Measurements from ENCODE around the gene TPBGL.

The TPBGL gene

GRCh38 chr11:75262961-75263852 is 22.6 kb downstream of the TPBGL start:
- Histone ChIP-seq H3K9ac (ENCODE audit: low read length) (no peak overlapping the region), H3K4me3 (ENCODE audit: low read length) (no peak overlapping the region), H3K27ac (ENCODE audit: low read depth, low read length) (no peak overlapping the region), H3K27me3 (ENCODE audit: control insufficient read depth, insufficient read depth, low read length) (no peaks in the 10 kb centered on the region), H3K4me1 (ENCODE audit: control insufficient read depth, insufficient read depth, low read length) (no peaks in the 10 kb centered on the region), H3K36me3 (ENCODE audit: control insufficient read depth, insufficient read depth, low read length) (no peaks in the 10 kb centered on the region)

- H3K4me1 ChIP-seq (ENCODE audit: control insufficient read depth, insufficient read depth, low read length), result no peaks in the 10 kb centered on the region
- peaks cover 2% of the 10 kb centered on the region for H3K36me3 ChIP-seq (ENCODE audit: control insufficient read depth, insufficient read depth, low read length)
- no peak overlapping the region for H3K4me3 ChIP-seq (ENCODE audit: low read length)
- no peak overlapping the region for H3K27ac ChIP-seq (ENCODE audit: low read depth, low read length)
- no peak overlapping the region for H3K9ac ChIP-seq (ENCODE audit: low read length)
- H3K27me3 ChIP-seq (ENCODE audit: control insufficient read depth, insufficient read depth, low read length), result no peaks in the 10 kb centered on the region
Observed at GRCh38 chr11:75263944-75264349, 23.4 kb downstream of the TPBGL start.

- Histone ChIP-seq H3K4me3 (ENCODE audit: low read length) (no peak overlapping the region), H3K36me3 (ENCODE audit: control insufficient read depth, insufficient read depth, low read length) (peaks cover 2% of the 10 kb centered on the region), H3K4me1 (ENCODE audit: control insufficient read depth, insufficient read depth, low read length) (no peaks in the 10 kb centered on the region), H3K9ac (ENCODE audit: low read length) (no peak overlapping the region), H3K27me3 (ENCODE audit: control insufficient read depth, insufficient read depth, low read length) (no peaks in the 10 kb centered on the region), H3K27ac (ENCODE audit: low read depth, low read length) (no peak overlapping the region)
Observed at GRCh38 chr11:75264356-75264755, 23.8 kb downstream of the TPBGL start.

- no peak overlapping the region for H3K27ac ChIP-seq (ENCODE audit: low read depth, low read length)
Observed at GRCh38 chr11:75264971-75265370, 24.4 kb downstream of the TPBGL start.

GRCh38 chr11:75265851-75266531 is 25.4 kb downstream of the TPBGL start:
- no peaks in the 10 kb centered on the region for H3K27me3 ChIP-seq (ENCODE audit: control insufficient read depth, insufficient read depth, low read length)
- no peaks in the 10 kb centered on the region for H3K4me1 ChIP-seq (ENCODE audit: control insufficient read depth, insufficient read depth, low read length)
- no peak overlapping the region for H3K27ac ChIP-seq (ENCODE audit: low read depth, low read length)
- H3K9ac ChIP-seq (ENCODE audit: low read length), result no peak overlapping the region
- no peak overlapping the region for H3K4me3 ChIP-seq (ENCODE audit: low read length)
- H3K36me3 ChIP-seq (ENCODE audit: control insufficient read depth, insufficient read depth, low read length), result peaks cover 2% of the 10 kb centered on the region

More at GRCh38 chr11:75264971-75265370, 24.4 kb downstream of the TPBGL start:
- no peaks in the 10 kb centered on the region for H3K27me3 ChIP-seq (ENCODE audit: control insufficient read depth, insufficient read depth, low read length)
- H3K9ac ChIP-seq (ENCODE audit: low read length), result no peak overlapping the region
- peaks cover 2% of the 10 kb centered on the region for H3K36me3 ChIP-seq (ENCODE audit: control insufficient read depth, insufficient read depth, low read length)
- H3K4me1 ChIP-seq (ENCODE audit: control insufficient read depth, insufficient read depth, low read length), result no peaks in the 10 kb centered on the region
- no peak overlapping the region for H3K4me3 ChIP-seq (ENCODE audit: low read length)

GRCh38 chr11:75267171-75267970 is 26.8 kb downstream of the TPBGL start:
- H3K36me3 ChIP-seq (ENCODE audit: control insufficient read depth, insufficient read depth, low read length), result peaks cover 8% of the 10 kb centered on the region
- H3K27me3 ChIP-seq (ENCODE audit: control insufficient read depth, insufficient read depth, low read length), result no peaks in the 10 kb centered on the region
- H3K4me3 ChIP-seq (ENCODE audit: low read length), result no peak overlapping the region
- H3K4me1 ChIP-seq (ENCODE audit: control insufficient read depth, insufficient read depth, low read length), result no peaks in the 10 kb centered on the region
- no peak overlapping the region for H3K9ac ChIP-seq (ENCODE audit: low read length)
- H3K27ac ChIP-seq (ENCODE audit: low read depth, low read length), result no peak overlapping the region

GRCh38 chr11:75268626-75269366 is 28.2 kb downstream of the TPBGL start:
- Histone ChIP-seq H3K36me3 (ENCODE audit: control insufficient read depth, insufficient read depth, low read length) (peaks cover 21% of the 10 kb centered on the region), H3K4me1 (ENCODE audit: control insufficient read depth, insufficient read depth, low read length) (no peaks in the 10 kb centered on the region), H3K4me3 (ENCODE audit: low read length) (no peak overlapping the region), H3K27me3 (ENCODE audit: control insufficient read depth, insufficient read depth, low read length) (no peaks in the 10 kb centered on the region), H3K27ac (ENCODE audit: low read depth, low read length) (no peak overlapping the region), H3K9ac (ENCODE audit: low read length) (no peak overlapping the region)

- H3K27ac ChIP-seq (ENCODE audit: low read depth, low read length), result no peak overlapping the region
- H3K4me3 ChIP-seq (ENCODE audit: low read length), result no peak overlapping the region
- H3K36me3 ChIP-seq (ENCODE audit: control insufficient read depth, insufficient read depth, low read length), result peaks cover 26% of the 10 kb centered on the region
- H3K27me3 ChIP-seq (ENCODE audit: control insufficient read depth, insufficient read depth, low read length), result no peaks in the 10 kb centered on the region
- H3K9ac ChIP-seq (ENCODE audit: low read length), result no peak overlapping the region
- H3K4me1 ChIP-seq (ENCODE audit: control insufficient read depth, insufficient read depth, low read length), result no peaks in the 10 kb centered on the region
Observed at GRCh38 chr11:75269367-75269660, 28.7 kb downstream of the TPBGL start.

GRCh38 chr11:75269896-75270295 is 29.3 kb downstream of the TPBGL start:
- H3K36me3 ChIP-seq (ENCODE audit: control insufficient read depth, insufficient read depth, low read length), result peaks cover 26% of the 10 kb centered on the region
- no peak overlapping the region for H3K9ac ChIP-seq (ENCODE audit: low read length)
- no peak overlapping the region for H3K4me3 ChIP-seq (ENCODE audit: low read length)
- H3K27me3 ChIP-seq (ENCODE audit: control insufficient read depth, insufficient read depth, low read length), result no peaks in the 10 kb centered on the region
- no peak overlapping the region for H3K27ac ChIP-seq (ENCODE audit: low read depth, low read length)
- H3K4me1 ChIP-seq (ENCODE audit: control insufficient read depth, insufficient read depth, low read length), result no peaks in the 10 kb centered on the region

GRCh38 chr11:75270896-75271418 is 30.4 kb downstream of the TPBGL start:
- Histone ChIP-seq H3K27me3 (ENCODE audit: control insufficient read depth, insufficient read depth, low read length) (no peaks in the 10 kb centered on the region), H3K27ac (ENCODE audit: low read depth, low read length) (no peak overlapping the region), H3K36me3 (ENCODE audit: control insufficient read depth, insufficient read depth, low read length) (peaks cover 26% of the 10 kb centered on the region), H3K4me3 (ENCODE audit: low read length) (no peak overlapping the region), H3K4me1 (ENCODE audit: control insufficient read depth, insufficient read depth, low read length) (no peaks in the 10 kb centered on the region), H3K9ac (ENCODE audit: low read length) (no peak overlapping the region)

- peaks cover 28% of the 10 kb centered on the region for H3K36me3 ChIP-seq (ENCODE audit: control insufficient read depth, insufficient read depth, low read length)
- no peak overlapping the region for H3K4me3 ChIP-seq (ENCODE audit: low read length)
- H3K4me1 ChIP-seq (ENCODE audit: control insufficient read depth, insufficient read depth, low read length), result no peaks in the 10 kb centered on the region
- no peaks in the 10 kb centered on the region for H3K27me3 ChIP-seq (ENCODE audit: control insufficient read depth, insufficient read depth, low read length)
- H3K9ac ChIP-seq (ENCODE audit: low read length), result no peak overlapping the region
- H3K27ac ChIP-seq (ENCODE audit: low read depth, low read length), result no peak overlapping the region
Observed at GRCh38 chr11:75271730-75272129, 31.2 kb downstream of the TPBGL start.

- no peaks in the 10 kb centered on the region for H3K27me3 ChIP-seq (ENCODE audit: control insufficient read depth, insufficient read depth, low read length)
- H3K27ac ChIP-seq (ENCODE audit: low read depth, low read length), result no peak overlapping the region
- peaks cover 35% of the 10 kb centered on the region for H3K36me3 ChIP-seq (ENCODE audit: control insufficient read depth, insufficient read depth, low read length)
- H3K4me3 ChIP-seq (ENCODE audit: low read length), result no peak overlapping the region
- no peaks in the 10 kb centered on the region for H3K4me1 ChIP-seq (ENCODE audit: control insufficient read depth, insufficient read depth, low read length)
- no peak overlapping the region for H3K9ac ChIP-seq (ENCODE audit: low read length)
Observed at GRCh38 chr11:75272391-75272790, 31.8 kb downstream of the TPBGL start.
